Effector memory CD8-positive, alpha-beta T cell (primary cell): ENCODE measurements around the gene CISD3.

Experiments used
- ATAC-seq: fragments of 150-1000 bp; cut with Tn5 transposase; replicated peaks from 2 replicates; pipeline ENCODE4 v1.10.0; 2021; ENCODE audit warnings: mild to moderate bottlenecking, moderate library complexity
- DNase-seq, 3 experiments: peaks; one replicate each; pipeline ENCODE4 v3.0.0; 2021
- H3K27ac Mint-ChIP-seq, 2 donors: one replicate each; pipeline ENCODE4 v1.8.0; 2022; ENCODE audit warnings: mild to moderate bottlenecking in 2 of 2, mixed read lengths in 2 of 2, moderate library complexity in 2 of 2
- H3K27me3 Mint-ChIP-seq, 2 donors: one replicate each; pipeline ENCODE4 v1.8.0; 2022; ENCODE audit warnings: mixed read lengths in 2 of 2
- H3K36me3 Mint-ChIP-seq: one replicate; pipeline ENCODE4 v1.8.0; 2022; ENCODE audit warnings: mild to moderate bottlenecking, moderate library complexity, mixed read lengths; ENCODE audit not compliant: insufficient read depth
- H3K4me1 Mint-ChIP-seq, 2 donors: one replicate each; pipeline ENCODE4 v1.8.0; 2022; ENCODE audit warnings: low read depth in 2 of 2, mixed read lengths in 2 of 2
- H3K4me3 Mint-ChIP-seq, 2 donors: one replicate each; pipeline ENCODE4 v1.8.0; 2022; ENCODE audit warnings: mild to moderate bottlenecking in 2 of 2, mixed read lengths in 2 of 2, moderate library complexity in 2 of 2
- H3K9me3 Mint-ChIP-seq, 2 donors: one replicate each; pipeline ENCODE4 v1.8.0; 2022; ENCODE audit warnings: mixed read lengths in 2 of 2
- total RNA-seq, 9 experiments: gene quantifications; one replicate each; lab custom pipeline; 2026; lab: John Stamatoyannopoulos, UW

CISD3 gene, protein sequence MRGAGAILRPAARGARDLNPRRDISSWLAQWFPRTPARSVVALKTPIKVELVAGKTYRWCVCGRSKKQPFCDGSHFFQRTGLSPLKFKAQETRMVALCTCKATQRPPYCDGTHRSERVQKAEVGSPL
- total RNA-seq, result 6.7 to 27.7 (median 17.9) reads per million in 9 experiments

GRCh38 chr17:38729886-38730525 is at the start of gene CISD3:
CISD3 (plus strand) TSS chr17:38730341; CDS start chr17:38730359, 18 bp downstream.
- DNase-seq (peak; percentile 78 to 88 (median 81)), ATAC-seq (peak; percentile 74)
- Mint-ChIP-seq H3K27ac (peak within 1 kb of the TSS; percentile 94 to 99), H3K4me1 (peaks cover 70 to 71% of the 10 kb centered on the region in 2 donors), H3K27me3 (no peaks in the 10 kb centered on the region), H3K4me3 (peak within 1 kb of the TSS; percentile 99), H3K9me3 (no peaks in the 10 kb centered on the region), H3K36me3 (peaks cover 35% of the 10 kb centered on the region)

DNA sequence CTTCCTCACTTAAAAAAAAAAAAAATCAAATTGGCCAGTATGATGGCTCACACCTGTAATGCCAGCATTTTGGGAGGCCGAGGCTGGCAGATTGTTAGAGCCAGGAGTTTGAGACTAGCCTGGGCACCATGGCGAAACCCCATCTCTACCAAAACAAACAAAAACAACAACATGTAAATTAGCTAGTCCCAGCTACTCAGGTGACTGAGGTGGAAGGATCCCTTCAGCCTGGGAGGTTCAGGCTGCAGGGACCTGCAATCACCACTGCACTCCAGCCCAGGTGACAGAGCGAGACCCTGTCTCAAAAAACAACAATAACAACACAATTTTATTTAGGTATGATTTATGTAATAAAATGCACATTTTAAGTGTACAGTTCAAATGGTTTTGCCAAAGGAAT is 49.0 kb upstream of the CISD3 start:
- Mint-ChIP-seq H3K36me3 (peaks cover 2% of the 10 kb centered on the region), H3K4me3 (no peak overlapping the region), H3K9me3 (no peaks in the 10 kb centered on the region), H3K27ac (no peak overlapping the region), H3K27me3 (peaks cover 6 to 10% of the 10 kb centered on the region in 2 donors), H3K4me1 (peaks cover 3 to 5% of the 10 kb centered on the region in 2 donors)
- DNase-seq (no peak), ATAC-seq (no peak)

GRCh38 chr17:38685491-38685890 is 44.6 kb upstream of the CISD3 start:
- DNase-seq (no peak), ATAC-seq (no peak)
- peak overlapping the region in 1 of 2 donors; percentile 1 for H3K27ac Mint-ChIP-seq
- H3K36me3 Mint-ChIP-seq, result peaks cover 2% of the 10 kb centered on the region
- peaks cover 6 to 13% of the 10 kb centered on the region in 2 donors for H3K27me3 Mint-ChIP-seq
- H3K4me1 Mint-ChIP-seq, result no peaks in the 10 kb centered on the region
- no peaks in the 10 kb centered on the region for H3K9me3 Mint-ChIP-seq
- no peak overlapping the region for H3K4me3 Mint-ChIP-seq

DNA sequence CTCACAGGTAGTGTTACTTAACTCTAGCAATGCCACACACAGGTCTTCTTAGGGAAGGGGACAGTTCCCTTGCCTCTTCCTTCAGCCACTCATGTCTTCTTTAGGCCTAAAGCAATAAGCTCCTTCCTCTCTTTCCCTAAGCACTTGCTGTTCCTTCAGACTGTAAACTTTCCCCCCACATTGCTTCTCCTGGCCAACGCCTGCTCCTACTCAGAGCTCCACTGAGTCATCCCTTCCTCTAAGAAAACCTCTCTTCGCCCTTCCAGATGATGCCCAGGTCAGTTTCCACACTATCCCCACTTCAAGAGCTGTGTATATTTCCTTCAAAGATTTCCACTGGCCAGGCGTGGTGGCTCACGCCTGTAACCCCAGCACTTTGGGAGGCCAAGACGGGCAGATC is 42.9 kb upstream of the CISD3 start:
- peaks cover 6 to 13% of the 10 kb centered on the region in 2 donors for H3K27me3 Mint-ChIP-seq
- no peak overlapping the region for H3K4me3 Mint-ChIP-seq
- no peaks in the 10 kb centered on the region for H3K9me3 Mint-ChIP-seq
- no peaks in the 10 kb centered on the region for H3K4me1 Mint-ChIP-seq
- no peak overlapping the region for H3K27ac Mint-ChIP-seq
- DNase-seq, result no peak
- H3K36me3 Mint-ChIP-seq, result peaks cover 2% of the 10 kb centered on the region
- no peak for ATAC-seq

DNA sequence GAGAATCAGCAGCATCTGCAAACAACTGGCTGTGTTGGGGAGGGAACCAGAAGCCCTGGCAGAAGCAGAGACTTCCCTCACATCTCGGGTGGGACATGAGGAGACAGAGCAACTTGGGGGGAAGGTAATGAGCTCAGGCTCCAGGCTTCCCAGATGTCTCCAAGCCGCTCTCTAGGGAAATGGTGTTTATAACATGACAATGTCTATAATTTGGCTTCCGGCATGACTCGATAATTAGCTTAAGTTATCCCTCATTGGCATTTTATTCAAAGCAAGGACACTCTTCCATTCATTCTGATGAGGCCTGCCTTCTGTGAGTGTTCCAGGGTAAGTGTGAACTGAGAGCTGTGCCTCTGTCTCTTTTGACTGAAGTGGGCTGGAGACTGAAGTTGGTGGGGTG is 39.8 kb upstream of the CISD3 start:
- Mint-ChIP-seq H3K27me3 (peaks cover 6 to 20% of the 10 kb centered on the region in 2 donors), H3K9me3 (no peaks in the 10 kb centered on the region), H3K4me3 (no peak overlapping the region), H3K27ac (no peak overlapping the region), H3K36me3 (no peaks in the 10 kb centered on the region), H3K4me1 (no peaks in the 10 kb centered on the region)
- ATAC-seq (no peak), DNase-seq (no peak)

DNA sequence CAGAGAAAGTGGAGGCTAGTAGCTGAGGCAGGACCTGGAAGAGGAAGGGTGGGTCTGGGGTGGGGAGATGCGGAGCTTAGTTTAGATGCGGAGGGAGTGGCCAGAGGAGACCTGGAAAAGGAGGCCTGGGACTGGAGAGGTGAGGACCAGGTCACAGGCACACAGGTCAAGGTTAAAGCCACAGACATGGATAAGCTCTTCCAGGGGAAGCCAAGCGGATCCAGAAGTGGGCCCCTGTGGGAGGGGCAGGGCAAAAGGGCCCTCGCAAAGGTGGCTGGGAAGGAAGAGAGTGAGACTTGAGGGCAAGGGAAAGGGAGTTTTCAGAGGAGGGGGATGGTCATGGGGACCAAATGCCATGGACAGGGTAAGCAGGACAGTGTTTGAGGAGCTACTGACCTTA is 39.0 kb upstream of the CISD3 start:
- no peak for ATAC-seq
- peak overlapping the region in 1 of 2 donors; percentile 33 for H3K27ac Mint-ChIP-seq
- H3K4me3 Mint-ChIP-seq, result no peak overlapping the region
- DNase-seq, result no peak
- peaks cover 2 to 12% of the 10 kb centered on the region in 2 donors for H3K27me3 Mint-ChIP-seq
- no peaks in the 10 kb centered on the region for H3K4me1 Mint-ChIP-seq
- H3K9me3 Mint-ChIP-seq, result no peaks in the 10 kb centered on the region
- H3K36me3 Mint-ChIP-seq, result no peaks in the 10 kb centered on the region

- no peak overlapping the region for H3K4me3 Mint-ChIP-seq
- DNase-seq, result no peak
- no peak for ATAC-seq
- H3K9me3 Mint-ChIP-seq, result no peaks in the 10 kb centered on the region
- peaks cover 3% of the 10 kb centered on the region for H3K36me3 Mint-ChIP-seq
- H3K4me1 Mint-ChIP-seq, result peaks cover 10 to 13% of the 10 kb centered on the region in 2 donors
- H3K27ac Mint-ChIP-seq, result no peak overlapping the region
- H3K27me3 Mint-ChIP-seq, result peaks cover 0 to 10% of the 10 kb centered on the region in 2 donors
These were observed 36.3 kb upstream of the CISD3 start for GRCh38 chr17:38693700-38694329.

- DNase-seq, result no peak
- Mint-ChIP-seq H3K27ac (peak overlapping the region in 1 of 2 donors; percentile 65), H3K9me3 (no peaks in the 10 kb centered on the region), H3K36me3 (peaks cover 22% of the 10 kb centered on the region), H3K4me1 (peaks cover 21 to 22% of the 10 kb centered on the region in 2 donors), H3K4me3 (no peak overlapping the region), H3K27me3 (peaks cover 0 to 10% of the 10 kb centered on the region in 2 donors)
- ATAC-seq, result no peak
These were observed 32.9 kb upstream of the CISD3 start for GRCh38 chr17:38697061-38697820.

DNA sequence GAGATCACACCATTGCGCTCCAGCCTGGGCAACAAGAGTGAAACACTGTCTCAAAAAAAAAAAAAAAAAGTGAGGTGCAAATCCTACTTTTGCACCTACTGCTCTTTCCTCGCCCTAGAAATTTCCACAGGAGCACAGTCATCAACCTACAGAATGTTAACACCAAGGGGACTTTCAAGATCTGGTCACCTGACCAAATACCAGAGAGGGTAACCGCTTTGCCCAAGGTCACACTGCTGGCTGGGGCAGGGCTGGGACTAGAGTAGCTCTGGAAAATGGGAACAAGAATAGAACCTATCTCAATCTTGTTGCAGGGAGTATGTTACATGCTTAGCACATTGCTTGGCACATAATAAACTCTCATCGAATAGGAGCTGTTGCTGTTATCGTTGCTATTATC is 31.4 kb upstream of the CISD3 start:
- peaks cover 24 to 34% of the 10 kb centered on the region in 2 donors for H3K4me1 Mint-ChIP-seq

GRCh38 chr17:38701504-38702165 is 28.5 kb upstream of the CISD3 start:
- Mint-ChIP-seq H3K27me3 (no peaks in the 10 kb centered on the region), H3K36me3 (peaks cover 49% of the 10 kb centered on the region), H3K4me1 (peaks cover 34 to 47% of the 10 kb centered on the region in 2 donors), H3K4me3 (peak overlapping the region; percentile 97 to 99), H3K9me3 (no peaks in the 10 kb centered on the region), H3K27ac (peak overlapping the region; percentile 97 to 99)
- ATAC-seq, result peak; percentile 52
- peak; percentile 60 to 72 (median 61) for DNase-seq

More for the DNA sequence above, 31.4 kb upstream of the CISD3 start:
- peaks cover 35% of the 10 kb centered on the region for H3K36me3 Mint-ChIP-seq
- no peak for ATAC-seq
- peak overlapping the region in 1 of 2 donors; percentile 13 for H3K27ac Mint-ChIP-seq
- H3K4me3 Mint-ChIP-seq, result no peak overlapping the region
- no peaks in the 10 kb centered on the region for H3K27me3 Mint-ChIP-seq
- DNase-seq, result no peak
- no peaks in the 10 kb centered on the region for H3K9me3 Mint-ChIP-seq

GRCh38 chr17:38702166-38702915 is 27.8 kb upstream of the CISD3 start:
- H3K27ac Mint-ChIP-seq, result peak overlapping the region; percentile 97 to 99
- no peaks in the 10 kb centered on the region for H3K9me3 Mint-ChIP-seq
- H3K36me3 Mint-ChIP-seq, result peaks cover 50% of the 10 kb centered on the region
- H3K27me3 Mint-ChIP-seq, result no peaks in the 10 kb centered on the region
- peak in 2 of 3 experiments; percentile 48 to 68 for DNase-seq
- peak; percentile 43 for ATAC-seq
- peak overlapping the region; percentile 97 to 99 for H3K4me3 Mint-ChIP-seq
- peaks cover 32 to 47% of the 10 kb centered on the region in 2 donors for H3K4me1 Mint-ChIP-seq

GRCh38 chr17:38702916-38703741 is 27.0 kb upstream of the CISD3 start:
- Mint-ChIP-seq H3K27me3 (no peaks in the 10 kb centered on the region), H3K27ac (peak overlapping the region; percentile 97 to 99), H3K4me3 (peak overlapping the region; percentile 97 to 99), H3K4me1 (peaks cover 34 to 53% of the 10 kb centered on the region in 2 donors), H3K36me3 (peaks cover 55% of the 10 kb centered on the region), H3K9me3 (no peaks in the 10 kb centered on the region)
- DNase-seq (no peak), ATAC-seq (no peak)
